ENCODE results near the gene NUP42.
A peak's percentile ranks its signal among the peaks of the same experiment; 100 is the strongest.

The NUP42 gene

GRCh38 chr7:23230641-23231101, 48.8 kb downstream of the NUP42 start:
- H3K4me3 ChIP-seq (replicated peaks; ENCODE audit: low read depth, low read length), result no peak overlapping the region
- TF ChIP-seq CTCF (IDR thresholded peaks at IDR 0.05; ENCODE audit: low read length, missing control alignments), result no peak
- no peak for DNase-seq (ENCODE audit: low read depth)

GRCh38 chr7:23232966-23233365, 51.1 kb downstream of the NUP42 start:
- DNase-seq (ENCODE audit: low read depth), result no peak
- no peak for TF ChIP-seq CTCF (IDR thresholded peaks at IDR 0.05; ENCODE audit: low read length, missing control alignments)
- H3K4me3 ChIP-seq (replicated peaks; ENCODE audit: low read depth, low read length), result no peak overlapping the region

GRCh38 chr7:23234569-23235296, 52.9 kb downstream of the NUP42 start:
- TF ChIP-seq CTCF (IDR thresholded peaks at IDR 0.05; ENCODE audit: low read length, missing control alignments), result no peak
- DNase-seq (ENCODE audit: low read depth), result no peak
- H3K4me3 ChIP-seq (replicated peaks; ENCODE audit: low read depth, low read length), result no peak overlapping the region

GRCh38 chr7:23235813-23236221, 54.0 kb downstream of the NUP42 start:
- no peak for TF ChIP-seq CTCF (IDR thresholded peaks at IDR 0.05; ENCODE audit: low read length, missing control alignments)
- peak; percentile 71 for DNase-seq (ENCODE audit: low read depth)
- no peak overlapping the region for H3K4me3 ChIP-seq (replicated peaks; ENCODE audit: low read depth, low read length)

GRCh38 chr7:23237000-23237399, 55.2 kb downstream of the NUP42 start:
- no peak overlapping the region for H3K4me3 ChIP-seq (replicated peaks; ENCODE audit: low read depth, low read length)
- no peak for DNase-seq (ENCODE audit: low read depth)
- no peak for TF ChIP-seq CTCF (IDR thresholded peaks at IDR 0.05; ENCODE audit: low read length, missing control alignments)

GRCh38 chr7:23238983-23239652, 57.3 kb downstream of the NUP42 start:
- no peak overlapping the region for H3K4me3 ChIP-seq (replicated peaks; ENCODE audit: low read depth, low read length)
- TF ChIP-seq CTCF (IDR thresholded peaks at IDR 0.05; ENCODE audit: low read length, missing control alignments), result no peak
- DNase-seq (ENCODE audit: low read depth), result no peak

Data from fibroblast of pulmonary artery (primary cell).